Inferior parietal cortex (tissue), 1 donor: ENCODE data around the gene PAQR3.

Experiments
- DNase-seq: peaks from one replicate; pipeline ENCODE4 v3.0.0-alpha.2; 2016; ENCODE audit errors: extremely low spot score

PAQR3 gene

DNA sequence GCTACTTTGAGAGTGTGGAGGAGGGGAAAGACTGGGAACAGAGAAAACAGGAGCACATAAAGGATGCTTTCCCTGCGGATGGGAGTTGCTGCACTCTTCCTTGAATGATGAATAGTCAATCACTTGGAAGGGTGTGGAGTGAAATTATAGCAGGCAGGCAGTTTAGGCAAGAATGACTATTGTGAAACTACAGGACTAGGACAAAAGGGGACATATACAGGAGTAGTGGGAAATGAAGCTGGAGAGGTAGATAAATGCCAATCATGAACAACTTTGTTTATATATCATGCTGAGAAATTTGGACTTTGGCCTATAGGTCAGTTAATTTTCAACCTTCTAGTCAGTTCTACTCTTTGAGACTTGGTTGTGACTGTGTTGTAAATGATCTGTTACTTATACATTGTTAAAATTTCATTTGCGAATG lies 76.9 kb downstream of the PAQR3 start:
- DNase-seq, result no peak
